Stimulated activated CD8-positive, alpha-beta memory T cell treated with anti-CD3 and anti-CD28 coated beads, Interleukin-4, amount 100 ng/mL, for 1 hour (primary cell): ENCODE measurements around the gene SLC27A3.
"Not testable (repeated sequence)": the region's sequence is repeated elsewhere in the genome, so short reads cannot be mapped to it uniquely, and the experiment has no call there.

Experiments
- DNase-seq, 2 donors: peaks; one replicate each; pipeline ENCODE4 v3.0.0-alpha.2; 2020; ENCODE audit warnings: low read depth in 2 of 2, low spot score in 1 of 2

The SLC27A3 gene

GRCh38 chr1:153779781-153780541 is 4.8 kb downstream of the SLC27A3 start:
- DNase-seq: no peak

- no peak for DNase-seq
Observed at GRCh38 chr1:153780551-153780950, 5.3 kb downstream of the SLC27A3 start.

- DNase-seq: not testable (repeated sequence)
Observed at GRCh38 chr1:153782648-153783047, 7.4 kb downstream of the SLC27A3 start.

- DNase-seq: peak; percentile 70 to 87
Observed at GRCh38 chr1:153783233-153784190, 8.3 kb downstream of the SLC27A3 start.

GRCh38 chr1:153786038-153786790 is 11.0 kb downstream of the SLC27A3 start:
- DNase-seq: no peak

DNA sequence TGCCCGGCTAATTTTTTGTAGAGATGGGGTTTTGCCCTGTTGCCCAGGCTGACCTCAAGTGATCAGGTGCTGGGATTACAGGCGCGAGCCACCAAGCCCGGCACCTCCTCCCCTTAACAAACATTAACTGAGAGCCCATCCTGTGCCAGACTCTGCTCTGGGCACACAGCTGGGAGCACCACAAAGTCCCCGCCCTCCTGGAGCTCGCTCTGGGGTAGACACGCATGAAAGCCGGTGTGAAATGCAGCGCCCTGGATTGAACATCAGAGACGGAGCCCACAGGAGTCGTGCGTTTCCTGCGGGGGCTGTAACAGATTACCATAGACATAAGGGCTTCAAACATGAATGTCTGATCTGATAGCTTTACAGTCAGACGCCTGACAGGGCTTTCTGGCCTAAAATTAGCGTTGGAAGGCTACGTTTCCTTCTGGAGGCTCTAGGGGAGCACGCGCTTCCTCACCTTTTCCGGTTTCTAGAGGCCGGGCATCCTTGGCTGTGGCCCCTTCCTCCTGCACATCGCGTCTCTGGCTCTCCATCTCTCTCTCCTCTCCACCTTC is 14.3 kb downstream of the SLC27A3 start:
- no peak for DNase-seq

GRCh38 chr1:153790313-153790965 is 15.2 kb downstream of the SLC27A3 start:
- DNase-seq: no peak

DNA sequence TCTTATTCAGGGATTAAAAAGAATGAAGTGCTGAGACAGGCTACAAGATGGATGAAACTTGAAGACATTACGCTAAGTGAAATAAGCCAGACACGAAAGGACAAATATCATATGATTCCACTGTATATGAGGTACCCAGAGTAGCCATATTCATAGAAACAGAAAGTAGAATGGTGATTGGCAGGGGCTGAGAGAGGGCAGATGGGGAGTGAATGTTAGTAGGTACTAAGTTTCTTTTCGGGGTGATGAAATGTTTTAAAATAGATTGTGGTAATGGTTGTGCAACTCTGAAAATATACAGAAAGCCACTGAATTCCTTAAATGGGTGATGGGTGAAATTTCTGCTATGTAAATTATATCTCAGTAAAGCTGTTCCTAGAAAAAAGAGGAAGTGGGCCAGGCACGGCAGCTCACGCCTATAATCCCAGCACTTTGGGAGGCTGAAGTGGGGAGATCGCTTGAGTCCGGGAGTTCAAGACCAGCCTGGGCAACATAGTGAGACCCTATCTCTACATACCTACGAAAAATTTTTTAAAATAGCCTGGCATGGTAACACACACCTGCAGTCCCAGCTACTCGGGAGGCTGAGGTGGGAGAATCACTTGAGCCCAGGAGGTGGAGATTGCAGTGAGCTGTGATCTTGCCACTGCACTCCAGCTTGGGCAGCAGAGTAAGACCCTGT is 15.9 kb downstream of the SLC27A3 start:
- no peak for DNase-seq

DNA sequence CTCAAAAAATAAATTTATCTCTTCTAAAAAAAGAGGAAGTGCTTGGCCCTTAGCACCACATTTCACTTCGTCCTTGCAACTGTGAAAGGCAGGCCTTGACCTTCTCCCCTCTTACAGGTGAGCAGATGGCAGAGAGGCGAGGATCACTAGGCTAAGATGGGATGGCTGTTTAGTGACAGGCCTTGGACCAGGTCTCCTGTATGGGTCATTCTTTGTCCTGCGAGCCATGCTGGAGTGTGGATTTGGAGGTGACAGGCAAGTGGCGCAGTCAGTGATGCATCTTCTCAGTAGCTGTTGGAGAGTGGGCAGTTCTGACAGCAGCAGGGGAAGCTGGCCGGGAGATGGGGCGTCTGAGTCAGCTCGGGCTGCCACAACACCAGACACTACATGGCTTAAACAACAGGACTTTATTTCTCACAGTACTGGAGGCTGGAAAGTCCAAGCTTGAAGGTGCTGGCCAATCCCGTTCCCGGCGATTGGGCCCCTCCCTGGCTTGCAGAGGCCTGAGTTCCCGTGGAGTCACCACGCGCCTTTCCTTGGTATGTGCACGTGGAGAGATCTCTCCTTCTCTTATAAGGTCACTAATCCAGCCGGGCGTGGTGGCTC is 16.5 kb downstream of the SLC27A3 start:
- DNase-seq: no peak

DNA sequence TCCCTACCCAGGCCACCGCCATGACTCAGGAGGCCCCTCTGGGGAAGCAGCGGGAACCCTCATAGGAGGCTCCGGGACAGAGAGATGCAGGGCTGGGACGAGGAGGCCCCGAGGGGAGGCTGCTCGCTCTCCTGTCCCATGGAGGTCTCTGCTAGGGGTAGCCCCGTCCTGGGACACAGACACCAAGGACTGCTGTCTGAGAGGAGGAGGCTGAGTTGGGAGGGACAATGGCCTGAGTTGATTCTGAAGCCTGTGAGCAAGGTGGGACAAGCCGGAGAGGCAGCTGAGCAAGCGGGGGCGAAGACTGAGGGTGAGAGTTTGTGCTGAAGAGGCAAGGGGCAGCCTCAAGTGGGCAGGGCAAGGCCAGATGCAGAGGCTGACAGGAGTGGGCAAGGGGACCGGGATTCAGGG is 17.4 kb downstream of the SLC27A3 start:
- no peak for DNase-seq

DNA sequence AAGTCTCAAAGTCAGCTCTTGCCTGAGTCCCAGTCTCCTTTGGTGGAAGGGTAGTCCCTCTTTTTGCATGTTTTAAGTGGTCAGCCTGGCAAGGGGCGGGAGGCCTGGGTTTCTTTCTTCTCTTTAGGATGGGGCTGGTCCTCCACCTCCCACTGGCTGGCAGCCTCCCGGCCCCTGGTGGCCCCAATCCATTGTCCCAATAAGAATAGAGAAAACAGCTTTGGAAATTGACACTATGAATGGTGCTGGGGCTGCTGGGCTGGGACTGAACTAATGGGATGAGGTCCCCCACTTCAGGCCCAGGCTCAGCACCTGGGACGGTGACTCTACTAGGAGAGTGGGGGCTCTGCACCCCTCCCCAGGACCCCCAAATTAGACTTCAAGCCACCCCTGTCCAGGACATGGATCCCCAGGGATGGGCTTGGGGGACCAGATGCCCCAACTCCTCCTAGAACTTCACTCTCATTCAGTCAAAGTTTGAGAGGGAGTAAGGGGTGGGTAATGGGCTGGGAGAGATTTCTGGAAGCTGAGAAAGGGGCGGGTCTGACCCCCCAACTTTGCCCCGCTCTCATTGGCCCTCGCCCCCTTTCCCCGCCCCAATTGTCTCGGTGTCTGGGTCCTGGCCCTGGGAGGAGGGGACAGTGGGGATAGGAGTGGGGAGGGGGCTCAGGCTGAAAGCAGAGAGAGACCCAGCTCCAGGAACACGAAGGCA is 18.2 kb downstream of the SLC27A3 start:
- DNase-seq: no peak

DNA sequence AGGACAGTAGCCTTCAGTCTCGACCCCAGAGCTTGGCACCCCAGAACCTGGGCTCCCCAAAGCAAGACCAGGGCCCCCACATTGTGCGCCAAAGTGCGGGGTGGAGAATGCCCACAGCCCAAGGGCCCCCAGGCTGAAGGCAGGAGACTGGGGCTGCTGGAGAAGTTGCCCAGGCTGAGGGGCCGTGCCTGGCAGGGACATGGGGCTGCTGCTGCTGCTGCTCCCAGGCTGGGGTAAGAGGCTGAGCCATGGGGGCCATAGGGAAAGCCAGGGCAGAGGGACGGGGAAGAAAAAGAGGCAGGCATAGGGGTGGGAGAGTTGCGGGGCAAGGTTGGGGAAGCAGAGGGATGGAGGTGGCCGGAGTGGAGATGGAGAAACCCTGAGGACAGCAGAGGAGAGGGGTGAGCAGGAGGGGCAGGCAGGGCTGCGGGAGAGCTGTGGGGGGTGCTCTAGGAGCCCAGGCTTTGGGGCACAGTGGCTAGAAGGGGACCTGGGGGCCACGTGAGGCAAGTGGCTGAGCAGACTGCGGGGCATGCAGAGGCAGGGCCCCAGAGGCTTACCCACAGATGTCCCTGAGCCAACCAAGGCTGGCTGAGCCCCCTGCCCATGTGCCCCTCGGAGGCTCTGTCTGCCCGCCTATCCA is 18.9 kb downstream of the SLC27A3 start:
- no peak for DNase-seq

DNA sequence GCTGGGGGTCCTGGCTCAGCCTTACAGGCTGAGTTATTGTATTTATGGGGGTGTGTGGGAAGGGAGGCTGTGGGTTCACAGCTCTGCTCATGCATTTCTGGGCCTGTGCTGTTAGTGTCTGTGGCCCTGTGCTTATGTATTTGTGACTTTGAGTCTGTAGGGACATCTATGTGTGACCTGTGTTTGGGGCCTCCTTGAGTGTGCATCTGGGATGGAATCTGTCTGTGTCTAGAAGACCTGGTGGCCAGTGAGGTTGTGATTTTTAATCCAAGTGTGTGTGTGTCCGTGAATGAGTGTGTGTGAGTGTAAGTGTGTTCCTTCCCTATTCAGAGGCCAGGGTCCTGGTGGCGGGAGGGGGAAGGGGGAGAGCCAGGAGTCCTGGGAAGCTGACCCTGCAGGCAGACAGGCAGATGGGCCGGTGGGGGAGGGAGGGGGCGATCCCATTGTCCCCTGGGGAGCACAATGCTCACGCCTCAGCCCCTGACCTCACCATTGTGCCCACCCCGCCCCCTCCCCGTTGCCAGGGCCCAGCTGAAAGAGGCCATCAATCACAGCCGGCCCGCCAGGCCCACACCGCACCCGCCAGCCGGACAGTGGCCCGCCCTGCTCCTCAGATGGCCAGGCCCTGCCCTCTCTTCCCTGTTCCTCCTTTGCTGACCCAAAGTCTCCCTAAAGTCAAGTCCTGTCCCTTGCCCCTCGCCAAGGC is 19.6 kb downstream of the SLC27A3 start:
- no peak for DNase-seq

DNA sequence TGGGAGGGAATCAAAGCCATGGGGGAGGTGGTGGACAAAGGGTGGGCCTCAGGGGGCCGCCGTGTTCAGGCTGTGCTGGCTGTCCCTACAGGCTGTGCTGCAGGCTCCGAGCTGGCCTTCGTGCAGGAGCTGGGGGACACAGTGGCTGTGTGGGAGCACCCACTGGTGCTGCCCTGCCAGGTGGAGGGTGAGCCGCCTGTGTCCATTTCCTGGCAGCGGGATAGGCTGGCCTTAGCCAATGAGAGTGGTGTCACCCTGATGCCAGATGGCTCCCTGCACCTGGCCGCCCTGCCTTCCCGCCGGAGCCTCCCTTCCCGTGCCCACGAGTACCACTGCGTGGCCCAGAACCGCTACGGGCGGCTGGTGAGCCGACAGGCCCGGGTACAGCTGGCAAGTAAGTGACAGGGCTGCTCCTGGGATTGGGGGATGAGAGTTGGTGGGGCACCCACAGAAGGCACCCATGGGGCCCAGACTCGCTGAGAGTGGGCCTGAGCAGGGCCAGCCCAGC is 20.2 kb downstream of the SLC27A3 start:
- no peak for DNase-seq

- DNase-seq: no peak
Observed at GRCh38 chr1:153795934-153796785, 21.0 kb downstream of the SLC27A3 start.

- peak; percentile 67 to 72 for DNase-seq
Observed at GRCh38 chr1:153796786-153797659, 21.8 kb downstream of the SLC27A3 start.
